Astrocyte of the spinal cord (primary cell): ENCODE results near the gene PHF12.

Experiments
- DNase-seq: peaks from one replicate; pipeline ENCODE4 v3.0.0; 2011; ENCODE audit warnings: low read depth, low spot score
- H3K4me3 ChIP-seq: 2 replicates; pipeline ENCODE4 v1.5.1; 2011; ENCODE audit warnings: low read depth, mild to moderate bottlenecking, low read length, moderate library complexity
- CTCF ChIP-seq: IDR thresholded peaks from 2 replicates; pipeline ENCODE4 v1.5.1; 2012; ENCODE audit warnings: low read depth, mild to moderate bottlenecking, low read length, inconsistent platforms
- in situ Hi-C: cut with HindIII; loops from 2 replicates; pipeline ENCODE4 v1.10.0; 2017; ENCODE audit warnings: low sequenced_read_pairs

PHF12 gene

GRCh38 chr17:28864991-28865849 is 86.1 kb downstream of the PHF12 start:
- DNase-seq: no peak
- in situ Hi-C loops: no loop called here
- TF ChIP-seq CTCF: no peak
- H3K4me3 ChIP-seq: no peak overlapping the region

DNA sequence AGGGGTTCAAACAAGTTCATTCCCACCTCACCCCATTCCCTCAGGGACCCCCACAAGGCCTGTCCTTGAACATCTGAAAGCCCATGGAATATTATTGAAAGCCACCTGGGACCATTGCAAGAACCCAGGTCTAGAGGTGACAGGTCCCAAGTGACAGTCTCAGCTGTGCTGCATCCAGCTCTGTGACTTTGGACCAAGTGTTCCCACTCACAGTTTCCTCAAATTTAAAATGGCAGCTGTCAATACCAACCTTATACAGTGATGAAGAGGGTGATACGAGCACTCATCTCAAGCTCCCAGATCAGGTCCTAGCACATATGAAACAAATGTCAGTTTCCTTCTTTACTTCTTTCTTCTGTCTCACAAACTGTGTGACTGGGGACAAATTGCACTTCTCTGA is 87.4 kb downstream of the PHF12 start:
- in situ Hi-C loops: no loop called here
- no peak for DNase-seq
- no peak for TF ChIP-seq CTCF
- H3K4me3 ChIP-seq: no peak overlapping the region

DNA sequence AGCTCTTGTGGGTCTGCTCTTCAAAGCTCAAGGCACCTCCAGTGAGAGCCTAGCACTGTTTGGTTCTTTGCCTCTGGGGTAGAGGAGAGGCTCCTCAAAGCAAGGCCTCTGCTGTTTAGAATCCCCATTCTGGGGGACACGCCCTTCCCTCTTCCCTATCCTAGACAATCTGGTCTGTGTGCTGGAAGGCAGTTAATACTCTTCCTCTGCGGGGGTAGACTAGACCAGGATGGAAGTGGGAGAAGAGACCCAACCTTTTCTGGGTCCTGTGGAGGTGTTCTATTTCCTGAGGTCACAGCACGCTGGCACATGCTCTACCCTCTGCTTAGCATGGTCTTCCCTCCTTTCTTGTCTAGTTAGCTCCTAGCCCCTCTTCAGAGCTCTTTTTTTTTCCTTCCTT is 88.8 kb downstream of the PHF12 start:
- no peak for DNase-seq
- H3K4me3 ChIP-seq: no peak overlapping the region
- in situ Hi-C loops: no loop called here
- TF ChIP-seq CTCF: no peak

DNA sequence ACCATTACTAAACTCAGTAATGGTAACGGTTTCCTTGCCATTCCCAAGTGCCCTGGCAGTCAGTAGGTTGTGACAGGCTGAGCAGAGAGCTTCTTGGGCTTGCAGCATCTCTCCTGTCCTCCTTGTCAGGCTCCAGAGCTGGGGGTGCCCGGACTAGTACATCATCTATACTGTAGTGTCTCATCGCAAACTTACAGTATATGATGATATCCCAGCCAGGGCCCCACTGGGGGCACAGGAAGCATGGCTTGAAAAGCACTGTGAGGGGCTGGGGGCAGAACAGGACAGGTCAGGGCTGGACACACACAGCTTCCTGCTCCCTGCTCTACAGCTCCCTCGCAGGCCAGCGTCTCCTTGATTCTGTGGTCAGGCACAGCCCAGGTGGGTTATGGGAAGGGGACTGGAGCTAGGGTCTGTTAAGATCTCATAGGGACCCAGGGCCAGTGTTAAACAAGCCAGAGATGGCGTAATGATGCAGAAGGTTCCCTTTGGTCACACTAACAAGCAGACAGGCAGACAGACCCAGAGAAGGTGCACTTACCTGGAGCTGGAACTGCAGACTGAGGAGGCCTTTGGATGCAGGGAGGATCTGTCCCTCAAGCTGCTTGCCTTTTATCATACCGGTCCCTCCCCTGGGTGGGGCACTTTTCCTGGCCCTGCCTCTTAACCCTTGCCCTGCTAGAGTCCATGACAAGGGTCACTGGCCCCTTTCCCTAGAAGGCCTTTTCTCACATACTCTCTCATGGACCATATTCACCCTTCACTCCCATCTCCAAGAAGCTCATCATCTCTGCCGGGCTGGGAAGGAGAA is 89.7 kb downstream of the PHF12 start:
- no peak for DNase-seq
- no peak overlapping the region for H3K4me3 ChIP-seq
- no peak for TF ChIP-seq CTCF
- in situ Hi-C loops: no loop called here

GRCh38 chr17:28860363-28860808 is 90.9 kb downstream of the PHF12 start:
- DNase-seq: no peak
- no peak for TF ChIP-seq CTCF
- in situ Hi-C loops: no loop called here
- H3K4me3 ChIP-seq: no peak overlapping the region

GRCh38 chr17:28858801-28859355 is 92.4 kb downstream of the PHF12 start:
- in situ Hi-C loops: no loop called here
- TF ChIP-seq CTCF: no peak
- no peak for DNase-seq
- H3K4me3 ChIP-seq: no peak overlapping the region
